SJSA1 (cell line): Measurements from ENCODE around the gene EFHC1. TPM values are rescaled to one million over a fixed set of nuclear protein-coding genes. Genes with fewer than 3 reads are reported as not detected.
A peak's percentile ranks its signal among the peaks of the same experiment; 100 is the strongest.

Experiments used
- DNase-seq, 2 experiments: peaks; one replicate each; pipeline ENCODE4 v3.0.0-alpha.2; 2015 to 2020; ENCODE audit warnings: low spot score in 2 of 2, low read depth in 1 of 2
- H3K27ac ChIP-seq: fragments of 250-450 bp; sonication (Bioruptor Pico); 2 replicates; pipeline ENCODE4 v1.5.1; 2020; ENCODE audit warnings: mild to moderate bottlenecking, moderate library complexity
- H3K27me3 ChIP-seq: fragments of 250-450 bp; sonication (Bioruptor Pico); replicated peaks from 2 replicates; pipeline ENCODE4 v1.5.1; 2020; ENCODE audit warnings: mild to moderate bottlenecking, moderate library complexity
- H3K36me3 ChIP-seq: fragments of 250-450 bp; sonication (Bioruptor Pico); 2 replicates; pipeline ENCODE4 v1.5.1; 2020; ENCODE audit warnings: mild to moderate bottlenecking
- H3K4me1 ChIP-seq: fragments of 250-450 bp; sonication (Bioruptor Pico); replicated peaks from 2 replicates; pipeline ENCODE4 v1.6.1; 2021; ENCODE audit warnings: mild to moderate bottlenecking
- H3K4me3 ChIP-seq: fragments of 250-450 bp; sonication (Bioruptor Pico); 2 replicates; pipeline ENCODE4 v1.5.1; 2020; ENCODE audit warnings: mild to moderate bottlenecking
- H3K9me3 ChIP-seq: fragments of 250-450 bp; sonication (Bioruptor Pico); replicated peaks from 2 replicates; pipeline ENCODE4 v1.5.1; 2020; ENCODE audit warnings: mild to moderate bottlenecking
- total RNA-seq: library from RNA; depleted of rRNA; stranded (reverse); fragments of >200 nt; shearing (Covaris generic); gene quantifications from 2 replicates; pipeline ENCODE4 v1.2.3, GENCODE V29; 2014; rRNA removed

Gene EFHC1
- total RNA-seq, 1 experiment from 2014 or later, result 15.8 TPM

DNA sequence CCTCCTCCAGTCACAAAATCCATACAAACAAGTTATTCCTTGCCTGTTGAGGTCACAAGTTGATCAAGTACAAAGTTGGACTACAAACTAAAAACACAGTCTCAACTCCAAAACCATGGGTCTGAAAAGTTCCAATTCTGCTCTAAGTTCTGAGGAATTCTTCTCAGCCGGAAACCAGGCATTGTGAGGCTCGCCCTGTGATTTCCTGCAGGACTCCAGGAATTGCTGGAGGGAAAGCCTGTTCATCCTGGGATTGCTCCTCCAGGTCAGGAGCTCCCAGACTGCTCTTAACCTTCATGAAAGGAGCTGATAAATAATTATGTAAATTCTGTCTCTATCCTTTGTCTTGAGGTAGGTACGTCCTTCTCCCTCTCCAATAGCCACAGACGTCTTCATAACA is 148.2 kb downstream of the EFHC1 start:
- no peak for DNase-seq
- H3K27ac ChIP-seq, result no peak overlapping the region
- no peaks in the 10 kb centered on the region for H3K27me3 ChIP-seq
- peaks cover 34% of the 10 kb centered on the region for H3K4me1 ChIP-seq
- H3K36me3 ChIP-seq, result peaks cover 64% of the 10 kb centered on the region
- H3K9me3 ChIP-seq, result no peaks in the 10 kb centered on the region
- no peak overlapping the region for H3K4me3 ChIP-seq

DNA sequence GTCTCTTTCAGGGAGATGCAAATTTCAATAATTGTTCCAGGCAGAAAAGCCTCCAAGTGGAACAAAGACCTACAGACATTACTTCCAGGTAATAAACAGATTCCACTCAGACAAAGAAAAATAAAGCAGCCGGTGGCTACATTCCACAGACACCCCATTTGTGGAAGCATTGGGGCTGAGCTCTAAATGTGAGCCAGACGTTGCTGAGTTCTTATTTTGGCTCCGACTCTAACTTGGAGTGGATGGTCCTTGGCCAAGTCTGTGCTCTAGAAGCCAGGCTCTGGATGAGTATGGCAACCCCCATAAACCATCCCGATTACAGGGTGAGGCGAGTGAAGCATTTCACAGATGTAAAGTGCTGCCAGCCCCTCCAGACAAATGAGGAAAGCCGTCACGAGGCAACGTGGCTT is 150.2 kb downstream of the EFHC1 start:
- Histone ChIP-seq H3K9me3 (no peaks in the 10 kb centered on the region), H3K4me3 (no peak overlapping the region), H3K4me1 (peaks cover 53% of the 10 kb centered on the region), H3K27me3 (no peaks in the 10 kb centered on the region), H3K27ac (no peak overlapping the region), H3K36me3 (peaks cover 68% of the 10 kb centered on the region)
- no peak for DNase-seq

DNA sequence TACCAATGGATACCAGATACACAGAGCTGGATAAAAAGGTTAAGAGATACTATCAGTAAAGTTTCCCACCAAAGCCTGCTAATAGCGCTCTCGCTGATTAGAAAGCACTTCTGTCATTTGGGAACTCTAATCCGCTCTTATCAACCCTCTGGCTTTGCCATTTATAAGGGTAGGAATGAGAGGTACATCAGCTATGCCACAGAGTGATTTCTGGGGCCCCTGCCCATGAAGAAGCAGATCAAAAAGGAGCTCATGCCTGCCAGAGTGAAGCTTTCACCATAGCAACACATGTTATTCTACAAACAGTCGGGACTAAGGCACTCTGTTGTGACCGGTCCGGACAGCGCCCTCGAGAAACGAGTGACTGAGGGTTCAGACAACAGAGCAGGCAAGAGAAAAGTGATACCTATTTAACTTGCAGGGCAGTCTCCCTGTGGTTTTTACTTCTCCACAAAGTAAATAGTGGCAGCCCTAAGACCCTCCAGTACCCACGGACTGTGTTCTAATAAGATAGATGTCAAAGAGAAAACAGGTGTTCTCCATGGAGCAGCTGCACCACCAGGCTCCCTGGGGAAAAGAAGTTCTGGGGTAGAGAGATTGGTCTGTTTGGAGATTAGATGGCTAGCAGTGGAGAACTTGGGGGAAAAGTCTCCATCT is 151.1 kb downstream of the EFHC1 start:
- Histone ChIP-seq H3K36me3 (peaks cover 69% of the 10 kb centered on the region), H3K27me3 (no peaks in the 10 kb centered on the region), H3K4me1 (peaks cover 60% of the 10 kb centered on the region), H3K4me3 (no peak overlapping the region), H3K9me3 (no peaks in the 10 kb centered on the region), H3K27ac (no peak overlapping the region)
- DNase-seq, result no peak

DNA sequence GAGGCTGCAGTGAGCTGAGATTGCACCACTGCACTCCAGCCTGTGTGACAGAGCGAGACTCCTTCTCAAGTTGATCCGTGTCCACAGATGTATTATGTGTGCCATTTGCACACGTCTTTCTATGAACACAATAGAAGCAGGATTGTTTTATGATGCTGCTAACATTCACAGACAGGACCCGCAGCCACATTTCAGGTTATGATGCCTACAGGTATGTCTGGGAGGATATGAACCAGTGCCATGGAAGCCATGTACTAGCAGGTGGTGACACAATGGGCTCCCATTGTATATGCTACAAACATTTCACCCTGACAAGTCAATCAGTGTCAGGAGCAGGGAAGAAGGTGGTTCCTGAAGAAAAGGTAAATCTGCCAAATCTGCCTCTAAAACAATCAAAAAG is 152.4 kb downstream of the EFHC1 start:
- Histone ChIP-seq H3K4me3 (no peak overlapping the region), H3K9me3 (no peaks in the 10 kb centered on the region), H3K4me1 (peaks cover 48% of the 10 kb centered on the region), H3K27me3 (no peaks in the 10 kb centered on the region), H3K27ac (peak overlapping the region; percentile 60), H3K36me3 (peaks cover 62% of the 10 kb centered on the region)
- no peak for DNase-seq

DNA sequence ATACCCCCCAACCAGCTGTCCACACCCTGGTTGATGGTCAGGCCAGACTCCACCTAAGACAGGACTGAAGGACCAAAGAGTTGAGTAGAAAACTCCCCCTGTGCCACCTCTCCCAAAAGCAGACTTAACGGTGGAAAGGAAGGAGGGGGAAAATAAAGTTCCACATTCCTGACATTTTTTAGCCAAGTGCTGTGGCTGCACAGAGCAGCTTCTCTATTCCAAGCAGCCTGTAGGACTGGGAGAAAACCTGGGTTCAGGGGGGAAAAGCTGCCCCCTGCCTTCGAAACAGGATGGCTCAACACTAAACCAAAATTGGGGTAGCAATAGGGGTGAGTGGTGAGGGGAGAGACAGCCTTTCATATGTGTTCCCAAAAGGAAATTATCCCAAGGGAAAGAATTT is 153.2 kb downstream of the EFHC1 start:
- H3K27me3 ChIP-seq, result no peaks in the 10 kb centered on the region
- peak; percentile 53 to 71 for DNase-seq
- peaks cover 50% of the 10 kb centered on the region for H3K4me1 ChIP-seq
- H3K36me3 ChIP-seq, result peaks cover 55% of the 10 kb centered on the region
- H3K9me3 ChIP-seq, result no peaks in the 10 kb centered on the region
- peak overlapping the region; percentile 60 for H3K27ac ChIP-seq
- peak overlapping the region; percentile 1; the same call in 1 of the 2 replicates for H3K4me3 ChIP-seq

Other genes with a start within 250 kb of the EFHC1 start
- not detected in 2 replicates for gene IL17A, start 234.0 kb upstream of the EFHC1 start, total RNA-seq
- not detected in 2 replicates for gene IL17F, start 175.8 kb upstream of the EFHC1 start, total RNA-seq
- gene MCM3, start 135.6 kb upstream of the EFHC1 start, total RNA-seq, result 212 and 220 TPM in 2 replicates
- gene PAQR8, start 58.2 kb upstream of the EFHC1 start, total RNA-seq, result 5.8 and 10.0 TPM in 2 replicates
- 59.7 and 98.1 TPM in 2 replicates for gene TRAM2, start 156.7 kb downstream of the EFHC1 start, total RNA-seq